K562 (cell line): ENCODE measurements around the gene GGNBP2. TPM values are rescaled to one million over a fixed set of nuclear protein-coding genes. Genes with fewer than 3 reads are reported as not detected.

Experiments used
- CHD2 ChIP-seq: IDR thresholded peaks from 2 replicates; pipeline ENCODE4 v1.6.1; 2011; ENCODE audit warnings: low read depth, low read length
- E2F3 ChIP-seq: fragments of 250-450 bp; sonication (Bioruptor Pico); IDR thresholded peaks from 2 replicates; pipeline ENCODE4 v1.4.0; 2020; ENCODE audit warnings: mild to moderate bottlenecking
- KAT8 ChIP-seq: fragments of 450-650 bp; IDR thresholded peaks from 2 replicates; pipeline ENCODE4 v1.6.1; 2016; ENCODE audit warnings: low read depth, mild to moderate bottlenecking
- KDM4B ChIP-seq, 2 experiments: fragments of 450-650 bp in 1 of 2; sonication (generic) in 1 of 2; IDR thresholded peaks; 2 replicates each; pipeline ENCODE4 v1.6.1; 2016 to 2017; ENCODE audit warnings: borderline replicate concordance in 2 of 2, antibody characterized with exemption in 1 of 2, low read depth in 1 of 2, mild to moderate bottlenecking in 1 of 2
- L3MBTL2 ChIP-seq: fragments of 450-650 bp; IDR thresholded peaks from 2 replicates; pipeline ENCODE4 v1.6.1; 2016; ENCODE audit warnings: mild to moderate bottlenecking, moderate library complexity
- NEUROD1 ChIP-seq: fragments of 150-350 bp; IDR thresholded peaks from 2 replicates; pipeline ENCODE4 v1.6.1; 2014; ENCODE audit warnings: borderline replicate concordance, low read length, low read depth; ENCODE audit not compliant: partially characterized antibody
- NRF1 ChIP-seq, 2 experiments: fragments of 450-650 bp; IDR thresholded peaks in 1 of 2; conservative IDR thresholded peaks in 1 of 2; 2 replicates each; pipeline ENCODE4 v1.6.1; 2014; ENCODE audit warnings: mild to moderate bottlenecking in 2 of 2
- PPARD ChIP-seq: fragments of 250-450 bp; sonication (Bioruptor Pico); IDR thresholded peaks from 2 replicates; pipeline ENCODE4 v1.8.0; 2022; ENCODE audit warnings: inconsistent platforms, mild to moderate bottlenecking, moderate library complexity
- XRCC5 ChIP-seq: fragments of 200-400 bp; formaldehyde crosslinking; IDR thresholded peaks from 2 replicates; pipeline ENCODE4 v1.6.1; 2017; ENCODE audit warnings: low read depth, mild to moderate bottlenecking, low read length
- ZBED1 ChIP-seq: IDR thresholded peaks from 2 replicates; pipeline ENCODE4 v1.6.1; 2014
- ZNF239 ChIP-seq: fragments of 250-450 bp; sonication (Bioruptor Pico); IDR thresholded peaks from 2 replicates; pipeline ENCODE4 v1.4.0; 2020; ENCODE audit warnings: mild to moderate bottlenecking
- ZNF316 ChIP-seq: fragments of 450-650 bp; IDR thresholded peaks from 2 replicates; pipeline ENCODE4 v1.6.1; 2016
- ZNF707 ChIP-seq: fragments of 250-450 bp; sonication (Bioruptor Pico); conservative IDR thresholded peaks from 2 replicates; pipeline ENCODE4 v1.8.0; 2022; ENCODE audit warnings: inconsistent platforms, mild to moderate bottlenecking, moderate library complexity
- ZNF766 ChIP-seq: fragments of 200-800 bp; sonication (Bioruptor generic); conservative IDR thresholded peaks from 2 replicates; pipeline ENCODE4 v1.6.1; 2016; ENCODE audit warnings: missing genetic modification characterization, missing compliant biosample characterization
- ZNF778 ChIP-seq: fragments of 450-650 bp; formaldehyde crosslinking; IDR thresholded peaks from 2 replicates; pipeline ENCODE4 v1.4.0; 2020; ENCODE audit warnings: mild to moderate bottlenecking, moderate library complexity
- polyA plus RNA-seq, 8 experiments: library from polyadenylated mRNA; depleted of rRNA in 4 of 8; stranded (reverse) in 5 of 8; unstranded in 3 of 8; fragments of >200 nt; fragmentation: Nextera tagmentation in 2 of 8; fragmentation: Illumina TruSeq in 1 of 8; extraction: Ambion mirVana in 2 of 8; extraction: Trizol in 1 of 8; gene quantifications; 2 replicates each; pipeline versions ENCODE4 v1.2.1 to v1.2.3, GENCODE V29; 2011 to 2014; ENCODE audit warnings: inconsistent platforms in 1 of 8, missing spikeins in 1 of 8
- total RNA-seq, 7 experiments: library from RNA; depleted of rRNA in 6 of 7; stranded (reverse); fragments of >200 nt in 6 of 7; fragmentation: Illumina TruSeq in 2 of 7; extraction: Trizol in 2 of 7; gene quantifications; 2 replicates each; pipeline versions ENCODE4 v1.2.1 to v1.2.3, GENCODE V29; 2011 to 2021; ENCODE audit warnings: low replicate concordance in 1 of 7
- TF ChIP-seq, protein P1 (sequence below): sonication (generic); formaldehyde crosslinking; IDR thresholded peaks from 2 replicates; pipeline ENCODE4 v1.8.0; 2022; ENCODE audit warnings: mild to moderate bottlenecking, missing genetic modification reagents
- TF ChIP-seq, protein P2 (sequence below): IDR thresholded peaks from 2 replicates; pipeline ENCODE4 v1.6.1; 2011; ENCODE audit not compliant: insufficient read length; ENCODE audit errors: extremely low read depth
- TF ChIP-seq, protein P3 (sequence below): IDR thresholded peaks from 2 replicates; pipeline ENCODE4 v1.6.1; 2016; ENCODE audit warnings: missing genetic modification characterization, missing compliant biosample characterization
- TF ChIP-seq, protein P4 (sequence below): fragments of 150-350 bp; IDR thresholded peaks from 2 replicates; pipeline ENCODE4 v1.6.1; 2014; ENCODE audit warnings: low read depth, mild to moderate bottlenecking, low read length, borderline replicate concordance

The GGNBP2 gene
- total and polyA plus RNA-seq, 9 of the 15 experiments (the other 6 are each of a cell fraction or from before 2014, with no cell fraction given) = 35.7 to 96.6 (median 64.1) TPM

DNA sequence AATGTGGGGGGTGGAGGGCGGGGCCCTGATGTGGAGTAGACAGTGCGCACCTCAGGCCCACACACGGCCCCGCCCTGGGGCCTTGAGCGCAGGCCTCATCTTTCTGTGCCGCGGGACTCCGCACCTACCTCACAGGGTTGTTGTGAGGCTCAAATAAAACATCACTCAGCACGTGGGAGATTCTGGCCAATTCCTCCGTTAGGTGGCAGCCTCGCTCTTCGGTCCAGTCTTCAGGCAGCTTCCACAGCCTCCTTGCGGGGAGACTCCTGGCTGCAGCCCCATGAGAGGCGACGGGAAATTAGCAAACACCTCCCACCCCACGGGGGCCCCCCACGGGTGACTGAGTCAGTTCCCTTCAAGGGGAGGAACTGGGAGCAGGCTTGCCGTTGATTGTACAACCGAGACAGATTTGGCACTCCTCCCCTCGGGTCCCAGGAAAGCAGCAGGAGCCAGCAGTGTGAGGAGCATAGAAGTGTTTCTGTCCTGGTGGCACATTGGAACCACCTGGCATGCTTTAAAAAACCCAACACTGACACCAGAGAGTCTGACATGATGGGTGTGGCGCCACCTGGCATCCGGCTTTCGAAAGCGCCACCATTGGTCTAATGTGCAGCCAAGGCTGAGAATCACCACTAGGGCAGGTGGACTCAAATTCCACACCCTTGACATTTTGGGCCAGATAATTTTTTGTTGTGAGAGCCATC is 64.2 kb downstream of the GGNBP2 start (continued):
- TF ChIP-seq, protein P1, sequence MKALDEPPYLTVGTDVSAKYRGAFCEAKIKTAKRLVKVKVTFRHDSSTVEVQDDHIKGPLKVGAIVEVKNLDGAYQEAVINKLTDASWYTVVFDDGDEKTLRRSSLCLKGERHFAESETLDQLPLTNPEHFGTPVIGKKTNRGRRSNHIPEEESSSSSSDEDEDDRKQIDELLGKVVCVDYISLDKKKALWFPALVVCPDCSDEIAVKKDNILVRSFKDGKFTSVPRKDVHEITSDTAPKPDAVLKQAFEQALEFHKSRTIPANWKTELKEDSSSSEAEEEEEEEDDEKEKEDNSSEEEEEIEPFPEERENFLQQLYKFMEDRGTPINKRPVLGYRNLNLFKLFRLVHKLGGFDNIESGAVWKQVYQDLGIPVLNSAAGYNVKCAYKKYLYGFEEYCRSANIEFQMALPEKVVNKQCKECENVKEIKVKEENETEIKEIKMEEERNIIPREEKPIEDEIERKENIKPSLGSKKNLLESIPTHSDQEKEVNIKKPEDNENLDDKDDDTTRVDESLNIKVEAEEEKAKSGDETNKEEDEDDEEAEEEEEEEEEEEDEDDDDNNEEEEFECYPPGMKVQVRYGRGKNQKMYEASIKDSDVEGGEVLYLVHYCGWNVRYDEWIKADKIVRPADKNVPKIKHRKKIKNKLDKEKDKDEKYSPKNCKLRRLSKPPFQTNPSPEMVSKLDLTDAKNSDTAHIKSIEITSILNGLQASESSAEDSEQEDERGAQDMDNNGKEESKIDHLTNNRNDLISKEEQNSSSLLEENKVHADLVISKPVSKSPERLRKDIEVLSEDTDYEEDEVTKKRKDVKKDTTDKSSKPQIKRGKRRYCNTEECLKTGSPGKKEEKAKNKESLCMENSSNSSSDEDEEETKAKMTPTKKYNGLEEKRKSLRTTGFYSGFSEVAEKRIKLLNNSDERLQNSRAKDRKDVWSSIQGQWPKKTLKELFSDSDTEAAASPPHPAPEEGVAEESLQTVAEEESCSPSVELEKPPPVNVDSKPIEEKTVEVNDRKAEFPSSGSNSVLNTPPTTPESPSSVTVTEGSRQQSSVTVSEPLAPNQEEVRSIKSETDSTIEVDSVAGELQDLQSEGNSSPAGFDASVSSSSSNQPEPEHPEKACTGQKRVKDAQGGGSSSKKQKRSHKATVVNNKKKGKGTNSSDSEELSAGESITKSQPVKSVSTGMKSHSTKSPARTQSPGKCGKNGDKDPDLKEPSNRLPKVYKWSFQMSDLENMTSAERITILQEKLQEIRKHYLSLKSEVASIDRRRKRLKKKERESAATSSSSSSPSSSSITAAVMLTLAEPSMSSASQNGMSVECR (CRISPR knock-in tag) = peak; percentile 48; the same call in 1 of the 2 replicates
- TF ChIP-seq NEUROD1 = peak; percentile 32
- no peak for TF ChIP-seq PPARD (CRISPR knock-in tag)
- no peak for TF ChIP-seq ZNF239 (CRISPR knock-in tag)
- TF ChIP-seq ZNF707 = no peak
- no peak for TF ChIP-seq KAT8
- no peak for TF ChIP-seq CHD2
- TF ChIP-seq, protein P2, sequence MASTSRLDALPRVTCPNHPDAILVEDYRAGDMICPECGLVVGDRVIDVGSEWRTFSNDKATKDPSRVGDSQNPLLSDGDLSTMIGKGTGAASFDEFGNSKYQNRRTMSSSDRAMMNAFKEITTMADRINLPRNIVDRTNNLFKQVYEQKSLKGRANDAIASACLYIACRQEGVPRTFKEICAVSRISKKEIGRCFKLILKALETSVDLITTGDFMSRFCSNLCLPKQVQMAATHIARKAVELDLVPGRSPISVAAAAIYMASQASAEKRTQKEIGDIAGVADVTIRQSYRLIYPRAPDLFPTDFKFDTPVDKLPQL = no peak
- TF ChIP-seq, protein P3, sequence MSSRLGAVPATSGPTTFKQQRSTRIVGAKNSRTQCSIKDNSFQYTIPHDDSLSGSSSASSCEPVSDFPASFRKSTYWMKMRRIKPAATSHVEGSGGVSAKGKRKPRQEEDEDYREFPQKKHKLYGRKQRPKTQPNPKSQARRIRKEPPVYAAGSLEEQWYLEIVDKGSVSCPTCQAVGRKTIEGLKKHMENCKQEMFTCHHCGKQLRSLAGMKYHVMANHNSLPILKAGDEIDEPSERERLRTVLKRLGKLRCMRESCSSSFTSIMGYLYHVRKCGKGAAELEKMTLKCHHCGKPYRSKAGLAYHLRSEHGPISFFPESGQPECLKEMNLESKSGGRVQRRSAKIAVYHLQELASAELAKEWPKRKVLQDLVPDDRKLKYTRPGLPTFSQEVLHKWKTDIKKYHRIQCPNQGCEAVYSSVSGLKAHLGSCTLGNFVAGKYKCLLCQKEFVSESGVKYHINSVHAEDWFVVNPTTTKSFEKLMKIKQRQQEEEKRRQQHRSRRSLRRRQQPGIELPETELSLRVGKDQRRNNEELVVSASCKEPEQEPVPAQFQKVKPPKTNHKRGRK (tag) = no peak
- peak; percentile 91 for TF ChIP-seq L3MBTL2
- TF ChIP-seq ZNF316 = no peak
- TF ChIP-seq ZBED1 = no peak
- TF ChIP-seq KDM4B (IDR thresholded peaks at IDR 0.05; ENCODE audit: borderline replicate concordance in 2 of 2, low read depth in 1 of 2) = no peak
- no peak for TF ChIP-seq ZNF778 (CRISPR knock-in tag)
- TF ChIP-seq E2F3 (CRISPR knock-in tag) = no peak
- TF ChIP-seq XRCC5 = peak; percentile 62; the same call in 1 of the 2 replicates
- TF ChIP-seq NRF1 (conservative IDR thresholded peaks at IDR 0.05 in 1 of 2, IDR thresholded peaks at IDR 0.05 in 1 of 2) = peak; percentile 67 to 76
- no peak for TF ChIP-seq ZNF766 (CRISPR knock-in tag)
- TF ChIP-seq, protein P4, sequence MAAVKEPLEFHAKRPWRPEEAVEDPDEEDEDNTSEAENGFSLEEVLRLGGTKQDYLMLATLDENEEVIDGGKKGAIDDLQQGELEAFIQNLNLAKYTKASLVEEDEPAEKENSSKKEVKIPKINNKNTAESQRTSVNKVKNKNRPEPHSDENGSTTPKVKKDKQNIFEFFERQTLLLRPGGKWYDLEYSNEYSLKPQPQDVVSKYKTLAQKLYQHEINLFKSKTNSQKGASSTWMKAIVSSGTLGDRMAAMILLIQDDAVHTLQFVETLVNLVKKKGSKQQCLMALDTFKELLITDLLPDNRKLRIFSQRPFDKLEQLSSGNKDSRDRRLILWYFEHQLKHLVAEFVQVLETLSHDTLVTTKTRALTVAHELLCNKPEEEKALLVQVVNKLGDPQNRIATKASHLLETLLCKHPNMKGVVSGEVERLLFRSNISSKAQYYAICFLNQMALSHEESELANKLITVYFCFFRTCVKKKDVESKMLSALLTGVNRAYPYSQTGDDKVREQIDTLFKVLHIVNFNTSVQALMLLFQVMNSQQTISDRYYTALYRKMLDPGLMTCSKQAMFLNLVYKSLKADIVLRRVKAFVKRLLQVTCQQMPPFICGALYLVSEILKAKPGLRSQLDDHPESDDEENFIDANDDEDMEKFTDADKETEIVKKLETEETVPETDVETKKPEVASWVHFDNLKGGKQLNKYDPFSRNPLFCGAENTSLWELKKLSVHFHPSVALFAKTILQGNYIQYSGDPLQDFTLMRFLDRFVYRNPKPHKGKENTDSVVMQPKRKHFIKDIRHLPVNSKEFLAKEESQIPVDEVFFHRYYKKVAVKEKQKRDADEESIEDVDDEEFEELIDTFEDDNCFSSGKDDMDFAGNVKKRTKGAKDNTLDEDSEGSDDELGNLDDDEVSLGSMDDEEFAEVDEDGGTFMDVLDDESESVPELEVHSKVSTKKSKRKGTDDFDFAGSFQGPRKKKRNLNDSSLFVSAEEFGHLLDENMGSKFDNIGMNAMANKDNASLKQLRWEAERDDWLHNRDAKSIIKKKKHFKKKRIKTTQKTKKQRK = no peak
